GM11168 (cell line): ENCODE data around the gene SOCS2.
"Not testable (repeated sequence)": the region's sequence is repeated elsewhere in the genome, so short reads cannot be mapped to it uniquely, and the experiment has no call there.

Source experiments
- in situ Hi-C: fragments of 300-500 bp; cut with MboI; formaldehyde crosslinking; loops from one replicate; pipeline ENCODE4 v1.12.0; 2022; ENCODE audit warnings: low sequenced_read_pairs; ENCODE audit not compliant: unreplicated experiment

The SOCS2 gene

GRCh38 chr12:93624595-93625294 lies 52.3 kb downstream of the SOCS2 start:
- in situ Hi-C loops: no loop called here

- in situ Hi-C loops: not testable (repeated sequence)
These were observed 52.8 kb downstream of the SOCS2 start for GRCh38 chr12:93625295-93625645.

- in situ Hi-C loops: no loop called here
These were observed 53.7 kb downstream of the SOCS2 start for GRCh38 chr12:93626160-93626559.
